Endothelial cell of umbilical vein (primary cell): ENCODE data around the gene COL1A1. TPM values are rescaled to one million over a fixed set of nuclear protein-coding genes. Genes with fewer than 3 reads are reported as not detected.

Source experiments
- BruUV-seq: library from RNA; stranded (reverse); fragments of 400-500 nt; replicated peaks from 2 replicates; lab custom pipeline; 2021; lab: Mats Ljungman, UMichigan
- CTCF ChIA-PET: fragments of 300-600, 350-600 bp; sonication (Branson Sonifier 250); formaldehyde crosslinking; loops from one replicate; lab custom pipeline; 2021; ENCODE audit warnings: antibody characterized with exemption, inconsistent platforms; lab: Charles Lee
- POLR2A ChIA-PET: fragments of 300-600, 350-600 bp; sonication (Branson Sonifier 250); formaldehyde crosslinking; loops from one replicate; lab custom pipeline; 2021; ENCODE audit warnings: antibody characterized with exemption, inconsistent platforms; lab: Charles Lee
- DNase-seq: peaks from one replicate; pipeline ENCODE4 v3.0.0-alpha.2; 2011; ENCODE audit warnings: low read depth, low spot score
- FAIRE-seq: peaks from 2 replicates; lab custom pipeline; 2011; peaks lifted over from hg19 to GRCh38; lab: Jason Lieb, UNC
- H2AFZ ChIP-seq: 2 replicates; pipeline ENCODE4 v1.6.0; 2012; ENCODE audit warnings: low read depth, low read length, control low read depth, inconsistent platforms
- H3K27ac ChIP-seq: 2 replicates; pipeline ENCODE4 v1.5.1; 2011; ENCODE audit warnings: low read depth, mild to moderate bottlenecking, control low read depth, low read length, moderate library complexity; ENCODE audit not compliant: insufficient read depth
- H3K27me3 ChIP-seq, 2 experiments: 2 replicates each; pipeline versions ENCODE4 v1.6.0 to v1.6.1; 2011; ENCODE audit warnings: low read length in 2 of 2, mixed read lengths in 1 of 2; ENCODE audit not compliant: control insufficient read depth in 2 of 2, insufficient read depth in 2 of 2
- H3K36me3 ChIP-seq, 2 experiments: 2 replicates in 1 of 2; 3 replicates in 1 of 2; pipeline ENCODE4 v1.5.1; 2011; ENCODE audit warnings: low read length in 2 of 2, mild to moderate bottlenecking in 1 of 2, moderate library complexity in 1 of 2; ENCODE audit not compliant: control insufficient read depth in 2 of 2, insufficient read depth in 2 of 2; ENCODE audit errors: extremely low read depth in 1 of 2
- H3K4me1 ChIP-seq: 3 replicates; pipeline ENCODE4 v1.5.1; 2011; ENCODE audit warnings: mild to moderate bottlenecking, low read length; ENCODE audit not compliant: control insufficient read depth, insufficient read depth; ENCODE audit errors: extremely low read depth
- H3K4me2 ChIP-seq: 2 replicates; pipeline ENCODE4 v1.6.1; 2011; ENCODE audit warnings: low read length, control low read depth, mixed read lengths; ENCODE audit not compliant: insufficient read depth
- H3K4me3 ChIP-seq, 3 experiments: fragments of 200-600 bp in 1 of 3; sonication (generic), shearing (Covaris generic) in 1 of 3; replicated peaks in 1 of 3; 2 replicates each; pipeline ENCODE4 v1.5.1; 2011 to 2016; ENCODE audit warnings: control low read depth in 3 of 3, low read length in 3 of 3, mild to moderate bottlenecking in 2 of 3, inconsistent platforms in 1 of 3, low read depth in 1 of 3, moderate library complexity in 1 of 3; ENCODE audit not compliant: insufficient read depth in 1 of 3
- H3K79me2 ChIP-seq: 2 replicates; pipeline ENCODE4 v1.6.0; 2012; ENCODE audit warnings: low read length, inconsistent platforms; ENCODE audit not compliant: control insufficient read depth, insufficient read depth
- H3K9ac ChIP-seq: replicated peaks from 2 replicates; pipeline ENCODE3; 2011; ENCODE audit warnings: low read length, control low read depth; ENCODE audit not compliant: insufficient read depth; ENCODE audit errors: extremely low read depth
- H3K9me1 ChIP-seq: replicated peaks from 3 replicates; pipeline ENCODE4 v1.6.0; 2011; ENCODE audit warnings: mild to moderate bottlenecking, low read length; ENCODE audit not compliant: control insufficient read depth, insufficient read depth; ENCODE audit errors: extremely low read depth
- H3K9me3 ChIP-seq: replicated peaks from 2 replicates; pipeline ENCODE4 v1.5.1; 2012; ENCODE audit warnings: low read length, inconsistent platforms; ENCODE audit not compliant: control insufficient read depth, insufficient read depth
- H4K20me1 ChIP-seq: replicated peaks from 2 replicates; pipeline ENCODE3; 2011; ENCODE audit warnings: mild to moderate bottlenecking, low read length; ENCODE audit not compliant: control insufficient read depth, insufficient read depth; ENCODE audit errors: extremely low read depth
- CTCF ChIP-seq, 2 donors: IDR thresholded peaks; 1 replicate in 1 of 2; 2 replicates in 1 of 2; pipeline ENCODE4 v1.5.1; 2011; ENCODE audit warnings: low read length in 2 of 2, mild to moderate bottlenecking in 2 of 2, moderate library complexity in 2 of 2, control low read depth in 1 of 2, inconsistent platforms in 1 of 2, low read depth in 1 of 2; ENCODE audit not compliant: insufficient read depth in 1 of 2; ENCODE audit errors: extremely low read depth in 1 of 2
- EZH2 ChIP-seq: IDR thresholded peaks from 2 replicates; pipeline ENCODE4 v1.6.1; 2012; ENCODE audit warnings: borderline replicate concordance, low read depth, mild to moderate bottlenecking, moderate library complexity, low read length, inconsistent platforms; ENCODE audit not compliant: severe bottlenecking
- FOS ChIP-seq: IDR thresholded peaks from 2 replicates; pipeline ENCODE4 v1.6.1; 2011; ENCODE audit warnings: mild to moderate bottlenecking, low read length, moderate library complexity, borderline replicate concordance; ENCODE audit not compliant: insufficient read depth
- GATA2 ChIP-seq: IDR thresholded peaks from 2 replicates; pipeline ENCODE4 v1.7.0; 2011; ENCODE audit warnings: low read depth, mild to moderate bottlenecking, moderate library complexity, mixed read lengths, low read length; ENCODE audit not compliant: insufficient read length, insufficient read depth
- JUN ChIP-seq: IDR thresholded peaks from 2 replicates; pipeline ENCODE4 v1.6.1; 2011; ENCODE audit warnings: borderline replicate concordance, low read depth; ENCODE audit not compliant: insufficient read length, insufficient read depth
- MAX ChIP-seq: IDR thresholded peaks from 2 replicates; pipeline ENCODE4 v1.6.1; 2011; ENCODE audit not compliant: insufficient read depth, insufficient read length
- MYC ChIP-seq: IDR thresholded peaks from one replicate; pipeline ENCODE4 v1.6.1; 2011; ENCODE audit warnings: mild to moderate bottlenecking, low read depth, low read length
- POLR2A ChIP-seq: IDR thresholded peaks from 2 replicates; pipeline ENCODE4 v1.6.1; 2012; ENCODE audit warnings: low read depth, mild to moderate bottlenecking, control low read depth, low read length
- POLR2AphosphoS5 ChIP-seq: IDR thresholded peaks from 2 replicates; pipeline ENCODE4 v1.6.1; 2012; ENCODE audit warnings: low read depth, mild to moderate bottlenecking, control low read depth, low read length, moderate library complexity; ENCODE audit not compliant: insufficient read depth
- dilution Hi-C: fragments of 300-500 bp; cut with MboI; formaldehyde crosslinking; loops from one replicate; pipeline ENCODE4 v1.15.0; 2019; ENCODE audit warnings: low sequenced_read_pairs; ENCODE audit not compliant: extremely low pct_ligation_motif_present
- intact Hi-C: fragments of 100-400 bp; cut with micrococcal nuclease; formaldehyde crosslinking; loops from one replicate; pipeline ENCODE4 v1.10.0; 2022
- polyA plus RNA-seq, 4 experiments: library from polyadenylated mRNA; depleted of rRNA in 3 of 4; stranded (reverse) in 3 of 4; unstranded in 1 of 4; fragments of >200 nt; gene quantifications; 2 replicates each; pipeline versions ENCODE4 v1.2.1 to v1.2.3, GENCODE V29; 2011 to 2012; ENCODE audit warnings: missing spikeins in 1 of 4
- total RNA-seq: library from RNA; stranded (reverse); gene quantifications from 2 replicates; pipeline ENCODE4 v1.2.3, GENCODE V29; 2021

The COL1A1 gene
- total and polyA plus RNA-seq, 2 donors (not counting 3 experiments of a cell fraction or from before 2014, with no cell fraction given): 0.07 TPM

DNA sequence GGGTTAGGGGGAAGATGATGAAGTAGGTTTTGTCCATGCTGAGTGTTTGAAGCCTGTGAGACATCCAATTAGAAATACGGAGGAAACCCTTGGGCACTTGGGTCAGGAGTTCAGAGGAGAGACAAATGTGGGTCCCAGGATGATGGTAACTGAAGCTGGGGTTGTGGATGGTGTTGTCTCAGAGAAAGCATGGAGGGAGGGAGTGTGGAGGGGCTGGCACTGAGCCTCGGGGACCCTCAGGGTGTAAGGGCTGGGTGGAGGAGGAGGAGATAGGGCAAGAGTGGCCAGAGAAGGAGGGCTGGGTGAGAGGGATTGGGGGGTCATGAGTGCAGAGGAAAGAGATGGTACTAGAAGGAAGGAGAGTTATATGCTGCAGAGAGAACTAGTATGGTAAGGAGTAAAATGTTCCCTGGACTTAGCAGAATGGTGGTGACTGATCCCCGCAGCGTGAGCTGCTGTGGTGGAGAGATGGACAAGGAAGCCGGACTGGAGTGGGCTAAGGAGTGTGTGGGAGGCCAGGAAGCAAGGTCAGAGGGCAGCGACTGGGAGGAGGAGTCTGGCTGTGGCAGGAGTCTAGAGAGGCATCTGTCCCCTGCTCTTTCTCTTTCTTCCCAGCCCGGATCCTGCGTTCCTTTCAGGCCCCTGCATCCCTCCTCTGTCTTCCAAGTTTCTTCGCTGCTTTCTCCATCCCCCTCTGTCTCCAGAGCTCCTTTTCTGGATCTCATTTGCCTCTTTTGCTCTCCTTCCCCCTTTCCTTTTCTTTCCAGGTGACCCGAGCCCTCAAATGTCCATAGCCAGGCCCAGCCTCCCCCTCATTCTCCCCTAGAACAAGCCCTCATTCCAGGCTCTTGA lies 3.9 kb upstream of the COL1A1 start:
- Histone ChIP-seq H3K27ac (no peak overlapping the region), H3K79me2 (no peaks in the 10 kb centered on the region), H3K4me1 (peaks cover 3% of the 10 kb centered on the region), H3K9me1 (no peaks in the 10 kb centered on the region), H3K36me3 (no peaks in the 10 kb centered on the region), H3K27me3 (peaks cover 16 to 25% of the 10 kb centered on the region in 2 experiments), H4K20me1 (no peaks in the 10 kb centered on the region), H3K9ac (no peak overlapping the region), H2AFZ (no peak overlapping the region), H3K9me3 (no peaks in the 10 kb centered on the region), H3K4me3 (no peak overlapping the region), H3K4me2 (no peak overlapping the region)
- intact Hi-C loops: no loop called here
- no peak for DNase-seq
- dilution Hi-C loops: no loop called here
- TF ChIP-seq POLR2AphosphoS5 (no peak), GATA2 (no peak), MYC (no peak), CTCF (IDR thresholded peaks at IDR 0.05; ENCODE audit: extremely low read depth in 1 of 2, insufficient read depth in 1 of 2, low read depth in 1 of 2, low read length in 2 of 2) (no peak), FOS (no peak), POLR2A (no peak), MAX (no peak), EZH2 (no peak), JUN (no peak)
- ChIA-PET CTCF (interaction anchor here (2.0 to 2.3 kb wide), 2 partner anchors 10 to 36 kb away, joined by 6 to 8 read pairs; no protein-coding TSS in a partner anchor), POLR2A (no interaction called here)
- no TSS peak for BruUV-seq
- no peak for FAIRE-seq
